Neuronal stem cell (in vitro differentiated cells): ENCODE measurements around the gene GCN1.
A peak's percentile ranks its signal among the peaks of the same experiment; 100 is the strongest.

Experiments used
- DNase-seq: peaks from one replicate; pipeline ENCODE4 v3.0.0-alpha.2; 2013; ENCODE audit warnings: low spot score
- H2AFZ ChIP-seq: one replicate; pipeline ENCODE4 v1.6.1; 2013; ENCODE audit warnings: mild to moderate bottlenecking, low read length, inconsistent platforms
- H2AK5ac ChIP-seq: 2 replicates; pipeline ENCODE4 v1.6.1; 2013; ENCODE audit warnings: low read depth, mild to moderate bottlenecking, inconsistent platforms, low read length, moderate library complexity, mixed read lengths
- H2BK120ac ChIP-seq: 2 replicates; pipeline ENCODE4 v1.6.1; 2013; ENCODE audit warnings: low read depth, mild to moderate bottlenecking, inconsistent platforms, low read length, moderate library complexity, mixed read lengths
- H2BK12ac ChIP-seq: one replicate; pipeline ENCODE4 v1.6.1; 2013; ENCODE audit warnings: low read length, inconsistent platforms
- H2BK15ac ChIP-seq: 2 replicates; pipeline ENCODE4 v1.6.1; 2013; ENCODE audit warnings: mild to moderate bottlenecking, low read length, inconsistent platforms, mixed read lengths
- H2BK5ac ChIP-seq: one replicate; pipeline ENCODE4 v1.6.1; 2013; ENCODE audit warnings: inconsistent platforms, mild to moderate bottlenecking, low read length, moderate library complexity
- H3K14ac ChIP-seq: one replicate; pipeline ENCODE4 v1.6.1; 2013; ENCODE audit warnings: low read length, inconsistent platforms
- H3K18ac ChIP-seq: 2 replicates; pipeline ENCODE4 v1.6.1; 2013; ENCODE audit warnings: low read length, inconsistent platforms
- H3K23ac ChIP-seq: 2 replicates; pipeline ENCODE4 v1.6.1; 2013; ENCODE audit warnings: low read depth, mild to moderate bottlenecking, mixed read lengths, low read length, inconsistent platforms; ENCODE audit not compliant: poor library complexity
- H3K27ac ChIP-seq: replicated peaks from 3 replicates; pipeline ENCODE4 v1.5.1; 2013; ENCODE audit warnings: low read length, inconsistent platforms
- H3K27me3 ChIP-seq, 3 experiments: 2 replicates each; pipeline ENCODE4 v1.6.1; 2013; ENCODE audit warnings: low read length in 3 of 3, mild to moderate bottlenecking in 2 of 3, inconsistent platforms in 1 of 3, low read depth in 1 of 3, mixed read lengths in 1 of 3, moderate library complexity in 1 of 3; ENCODE audit not compliant: control insufficient read depth in 3 of 3, insufficient read depth in 3 of 3
- H3K36me3 ChIP-seq, 2 donors: replicated peaks in 1 of 2; 2 replicates each; pipeline ENCODE4 v1.6.1; 2013; ENCODE audit warnings: low read length in 2 of 2; ENCODE audit not compliant: control insufficient read depth in 2 of 2, insufficient read depth in 2 of 2
- H3K4ac ChIP-seq: 2 replicates; pipeline ENCODE4 v1.6.1; 2013; ENCODE audit warnings: inconsistent platforms, mild to moderate bottlenecking, low read length, moderate library complexity
- H3K4me1 ChIP-seq, 2 donors: 1 replicate in 1 of 2; 2 replicates in 1 of 2; pipeline ENCODE4 v1.6.1; 2013; ENCODE audit warnings: low read length in 2 of 2, low read depth in 1 of 2; ENCODE audit not compliant: control insufficient read depth in 2 of 2, insufficient read depth in 1 of 2
- H3K4me2 ChIP-seq: one replicate; pipeline ENCODE4 v1.6.1; 2013; ENCODE audit warnings: mild to moderate bottlenecking, low read length, inconsistent platforms; ENCODE audit not compliant: insufficient read depth, poor library complexity, severe bottlenecking
- H3K4me3 ChIP-seq, 2 donors: 2 replicates each; pipeline ENCODE4 v1.5.1; 2013; ENCODE audit warnings: low read length in 2 of 2, mild to moderate bottlenecking in 2 of 2, inconsistent platforms in 1 of 2, moderate library complexity in 1 of 2
- H3K79me1 ChIP-seq: one replicate; pipeline ENCODE4 v1.6.1; 2013; ENCODE audit warnings: low read depth, mild to moderate bottlenecking, inconsistent platforms, low read length, moderate library complexity
- H3K9ac ChIP-seq: one replicate; pipeline ENCODE4 v1.6.1; 2013; ENCODE audit warnings: mild to moderate bottlenecking, low read depth, low read length, inconsistent platforms; ENCODE audit not compliant: poor library complexity
- H3K9me3 ChIP-seq, 2 donors: replicated peaks in 1 of 2; 2 replicates each; pipeline versions ENCODE3 to v1.6.1; 2013; ENCODE audit warnings: low read length in 2 of 2, mild to moderate bottlenecking in 2 of 2, inconsistent platforms in 1 of 2, low read depth in 1 of 2, mixed read lengths in 1 of 2, moderate library complexity in 1 of 2; ENCODE audit not compliant: control insufficient read depth in 2 of 2, insufficient read depth in 1 of 2
- H4K8ac ChIP-seq: one replicate; pipeline ENCODE4 v1.6.1; 2013; ENCODE audit warnings: low read depth, mild to moderate bottlenecking, inconsistent platforms, low read length, moderate library complexity
- H4K91ac ChIP-seq: one replicate; pipeline ENCODE4 v1.6.1; 2013; ENCODE audit warnings: low read length, low read depth, mild to moderate bottlenecking, inconsistent platforms; ENCODE audit not compliant: poor library complexity
- WGBS, 2 donors: extraction: QIAGEN DNeasy Blood & Tissue Kit; methylation state at CpG; one replicate each; pipeline ENCODE4 v1.1.7; 2013; ENCODE audit warnings: missing lambda C conversion rate in 2 of 2, mixed read lengths in 1 of 2; ENCODE audit not compliant: insufficient read length in 2 of 2, insufficient replicate concordance in 1 of 2; ENCODE audit errors: extremely low coverage in 2 of 2; 5-methylcytosine and 5-hydroxymethylcytosine counted together

The GCN1 gene

DNA sequence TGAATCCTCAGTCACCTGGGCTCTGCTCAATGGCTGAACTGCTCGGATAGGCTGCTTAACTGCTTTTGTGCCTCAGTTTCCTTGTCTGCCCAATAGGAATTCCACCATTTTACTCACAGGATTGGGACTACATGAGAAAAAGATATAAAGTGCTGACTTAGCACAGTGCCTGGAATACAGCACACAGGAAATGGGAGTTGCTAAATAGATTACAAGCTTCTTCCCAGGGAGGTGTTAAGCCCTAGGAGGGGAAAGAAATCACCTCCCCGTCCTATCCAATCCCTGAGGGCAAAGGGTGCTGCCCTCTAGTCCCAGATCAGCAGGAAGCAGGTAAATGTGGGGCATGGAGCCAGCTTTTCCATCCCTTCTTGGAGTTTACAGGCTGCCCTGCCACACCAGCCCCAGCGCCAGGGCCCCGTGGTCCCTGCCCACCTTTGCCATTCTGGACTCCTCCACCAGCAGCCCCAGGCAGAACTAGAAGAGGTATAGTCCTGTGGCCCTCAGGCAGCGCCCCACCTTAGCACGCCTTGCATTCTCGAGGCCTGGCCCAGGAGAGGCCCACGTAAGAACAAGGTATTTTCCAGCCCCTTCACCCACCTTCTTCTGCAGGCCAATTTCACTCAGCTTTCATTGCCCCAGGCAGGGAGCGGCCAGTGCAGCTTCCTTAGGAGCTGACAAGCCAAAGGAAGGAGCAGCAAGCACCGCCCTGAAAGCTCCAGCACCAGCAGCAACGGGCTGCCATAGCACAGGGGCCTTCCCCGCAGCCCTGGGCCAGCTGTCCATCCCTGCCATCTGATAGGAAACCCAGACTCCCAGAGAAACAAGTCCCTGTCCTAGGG, 35.2 kb upstream of the GCN1 start:
- no peak overlapping the region for H3K4me2 ChIP-seq
- peak overlapping the region; percentile 30 for H2AK5ac ChIP-seq
- H2BK120ac ChIP-seq = no peak overlapping the region
- no peak for DNase-seq
- H3K27ac ChIP-seq = peak overlapping the region; percentile 73
- no peak overlapping the region for H3K14ac ChIP-seq
- H3K27me3 ChIP-seq = no peaks in the 10 kb centered on the region
- peak overlapping the region; percentile 26 for H3K4ac ChIP-seq
- H2BK12ac ChIP-seq = peak overlapping the region; percentile 31
- peaks cover 2 to 8% of the 10 kb centered on the region in 2 donors for H3K36me3 ChIP-seq
- H3K9me3 ChIP-seq = no peaks in the 10 kb centered on the region
- WGBS, 2 donors = no CpG with 5 or more reads among the region's 12 CpGs
- H3K4me3 ChIP-seq = no peak overlapping the region
- peak overlapping the region; percentile 29 for H2BK15ac ChIP-seq
- peak overlapping the region; percentile 22 for H3K18ac ChIP-seq
- no peak overlapping the region for H2AFZ ChIP-seq
- H4K91ac ChIP-seq = peak overlapping the region; percentile 54
- peak overlapping the region; percentile 21 for H2BK5ac ChIP-seq
- no peak overlapping the region for H4K8ac ChIP-seq
- H3K79me1 ChIP-seq = peaks cover 7% of the 10 kb centered on the region
- peak overlapping the region; percentile 21 for H3K23ac ChIP-seq
- peak overlapping the region; percentile 53 for H3K9ac ChIP-seq
- peaks cover 56 to 69% of the 10 kb centered on the region in 2 donors for H3K4me1 ChIP-seq

DNA sequence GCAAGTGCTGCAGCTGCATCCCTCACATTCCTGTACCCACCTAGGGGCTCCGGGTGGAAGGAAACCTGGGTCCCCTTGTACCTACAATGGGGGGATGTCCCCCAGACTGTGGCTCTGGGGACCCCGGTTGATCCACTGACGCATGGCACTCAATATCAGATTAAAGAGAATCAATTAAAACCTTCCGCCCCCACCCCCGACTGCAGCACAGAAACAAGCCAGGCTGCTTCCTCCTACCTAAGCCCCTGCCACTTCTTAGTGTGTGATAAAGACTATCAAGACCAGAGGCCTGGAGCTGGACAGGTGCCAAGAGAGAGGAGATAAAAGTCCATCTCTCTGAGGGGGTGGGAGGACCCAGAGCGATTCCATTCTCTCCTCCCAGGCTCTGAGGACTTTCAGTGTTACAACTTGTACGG, 34.6 kb upstream of the GCN1 start:
- no CpG with 5 or more reads among the region's 7 CpGs for WGBS, 2 donors
- Histone ChIP-seq H3K4me1 (peaks cover 55 to 64% of the 10 kb centered on the region in 2 donors), H2BK12ac (no peak overlapping the region), H3K4me2 (no peak overlapping the region), H3K27ac (peak overlapping the region; percentile 51), H4K91ac (no peak overlapping the region), H3K18ac (no peak overlapping the region), H2AK5ac (no peak overlapping the region), H3K9ac (no peak overlapping the region), H2AFZ (no peak overlapping the region), H2BK5ac (no peak overlapping the region), H3K79me1 (peaks cover 7% of the 10 kb centered on the region), H3K9me3 (no peaks in the 10 kb centered on the region), H3K14ac (no peak overlapping the region), H4K8ac (no peak overlapping the region), H3K4me3 (no peak overlapping the region), H3K4ac (no peak overlapping the region), H2BK120ac (no peak overlapping the region), H2BK15ac (no peak overlapping the region), H3K36me3 (peaks cover 2 to 8% of the 10 kb centered on the region in 2 donors), H3K23ac (no peak overlapping the region), H3K27me3 (no peaks in the 10 kb centered on the region)
- no peak for DNase-seq

DNA sequence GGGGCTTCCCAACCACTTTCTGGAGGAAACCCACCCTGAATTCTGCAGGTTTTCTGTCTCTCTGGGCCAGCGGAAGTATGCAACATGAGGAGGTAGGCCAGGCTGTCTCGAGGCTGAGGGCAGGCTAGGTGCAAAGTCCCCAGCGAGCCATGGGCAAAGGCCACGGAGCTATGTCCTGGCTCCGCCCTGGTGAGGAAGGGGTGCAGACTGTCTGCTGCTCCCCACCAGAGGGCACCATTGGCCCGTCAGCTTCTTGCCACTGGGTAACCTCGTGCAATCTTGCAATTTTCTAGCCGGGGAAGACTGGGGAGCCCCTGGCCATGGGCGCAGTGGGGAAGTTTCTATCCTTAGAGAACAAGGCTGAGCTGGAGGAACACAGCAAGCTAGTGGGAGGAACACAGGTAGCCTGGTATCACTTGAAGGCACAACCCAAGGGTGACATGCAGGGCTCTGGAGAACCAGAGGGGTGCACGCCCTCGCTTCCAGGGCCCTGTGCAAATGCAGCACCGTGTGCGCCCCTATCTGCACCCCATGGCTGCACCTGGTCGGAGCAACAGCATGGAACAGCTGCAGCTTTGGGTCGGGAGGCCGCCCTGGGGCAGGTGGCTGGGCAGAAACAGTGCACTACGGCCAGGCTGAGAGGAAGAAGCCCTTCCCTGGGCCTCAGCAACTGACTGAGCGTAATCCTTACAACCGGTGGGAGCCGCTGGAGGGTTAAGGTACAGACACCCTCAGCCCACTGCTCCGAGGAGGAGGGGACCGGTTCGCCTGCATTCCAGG, 34.0 kb upstream of the GCN1 start:
- Histone ChIP-seq H3K23ac (no peak overlapping the region), H3K4ac (no peak overlapping the region), H2BK12ac (peak overlapping the region; percentile 25), H2BK120ac (no peak overlapping the region), H3K4me2 (peak overlapping the region; percentile 36), H2AK5ac (peak overlapping the region; percentile 6), H3K79me1 (peaks cover 7% of the 10 kb centered on the region), H3K27ac (peak overlapping the region; percentile 51), H2BK5ac (peak overlapping the region; percentile 17), H2AFZ (peak overlapping the region; percentile 35), H2BK15ac (no peak overlapping the region), H3K9ac (peak overlapping the region; percentile 79), H3K4me1 (peaks cover 55 to 60% of the 10 kb centered on the region in 2 donors), H4K91ac (no peak overlapping the region), H3K4me3 (no peak overlapping the region), H3K18ac (peak overlapping the region; percentile 74), H4K8ac (no peak overlapping the region), H3K27me3 (no peaks in the 10 kb centered on the region), H3K36me3 (peaks cover 5 to 14% of the 10 kb centered on the region in 2 donors), H3K9me3 (no peaks in the 10 kb centered on the region), H3K14ac (no peak overlapping the region)
- DNase-seq = peak; percentile 83
- WGBS, 2 donors = no CpG with 5 or more reads among the region's 23 CpGs

DNA sequence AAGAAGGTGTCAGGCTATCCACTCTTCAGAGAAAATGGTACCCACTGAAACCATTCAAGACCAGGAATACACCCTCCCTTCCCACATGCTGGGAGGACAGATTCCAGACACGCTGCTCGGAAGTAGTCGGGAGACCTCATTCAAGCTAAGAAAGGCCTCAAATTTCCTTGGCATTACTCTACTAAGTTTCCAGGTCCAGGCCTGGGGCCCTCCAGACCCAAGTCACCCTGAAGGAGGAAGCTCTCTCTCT, 33.5 kb upstream of the GCN1 start:
- Histone ChIP-seq H3K9me3 (no peaks in the 10 kb centered on the region), H2BK5ac (no peak overlapping the region), H3K27ac (no peak overlapping the region), H2BK12ac (no peak overlapping the region), H3K23ac (no peak overlapping the region), H3K18ac (no peak overlapping the region), H4K8ac (no peak overlapping the region), H2AK5ac (no peak overlapping the region), H2BK15ac (no peak overlapping the region), H3K79me1 (peaks cover 7% of the 10 kb centered on the region), H2BK120ac (no peak overlapping the region), H3K4ac (no peak overlapping the region), H3K27me3 (no peaks in the 10 kb centered on the region), H3K9ac (no peak overlapping the region), H3K4me1 (peaks cover 54 to 59% of the 10 kb centered on the region in 2 donors), H3K4me2 (no peak overlapping the region), H3K14ac (no peak overlapping the region), H3K4me3 (no peak overlapping the region), H3K36me3 (peaks cover 7 to 17% of the 10 kb centered on the region in 2 donors), H4K91ac (no peak overlapping the region), H2AFZ (peak overlapping the region; percentile 35)
- no peak for DNase-seq
- WGBS, 2 donors = no CpG with 5 or more reads among the region's 3 CpGs
